ENCODE results near the gene RAB43. TPM values are rescaled to one million over a fixed set of nuclear protein-coding genes. Genes with fewer than 3 reads are reported as not detected.

RAB43 gene
- 8.1 and 12.8 TPM in 2 replicates for total RNA-seq

DNA sequence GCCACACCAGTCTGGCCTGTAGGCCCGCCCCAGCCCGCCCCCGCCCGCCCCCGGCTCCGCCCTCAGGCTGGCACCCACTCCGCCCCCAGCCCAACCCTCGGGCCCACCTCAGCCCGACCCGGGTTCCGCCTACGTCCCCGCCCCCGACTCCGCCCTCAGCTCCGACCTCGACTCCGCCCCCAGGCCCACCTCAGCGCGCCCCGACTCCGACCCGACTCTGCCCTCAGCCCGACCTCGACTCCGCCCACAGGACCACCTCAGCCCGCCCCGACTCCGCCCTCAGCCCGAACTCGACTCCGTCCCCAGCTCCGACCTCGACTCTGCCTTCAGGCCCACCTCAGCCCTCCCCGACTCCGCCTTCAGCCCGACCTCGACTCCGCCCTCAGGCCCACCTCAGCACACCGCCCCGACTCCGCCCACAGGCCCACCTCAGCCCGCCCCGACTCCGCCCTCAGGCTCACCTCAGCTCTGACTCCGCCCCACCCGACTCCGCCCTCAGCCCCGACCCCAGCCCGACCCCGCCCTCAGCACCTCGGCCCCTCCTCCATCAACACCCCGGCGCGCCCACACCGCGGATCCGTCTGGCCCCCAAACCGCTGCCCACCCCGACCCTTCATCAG is at the start of gene RAB43:
TSS of gene RAB43 (minus strand) at position 13 of the 620 bp plus-strand sequence. CDS start 315 bp downstream, outside the sequence.

DNA sequence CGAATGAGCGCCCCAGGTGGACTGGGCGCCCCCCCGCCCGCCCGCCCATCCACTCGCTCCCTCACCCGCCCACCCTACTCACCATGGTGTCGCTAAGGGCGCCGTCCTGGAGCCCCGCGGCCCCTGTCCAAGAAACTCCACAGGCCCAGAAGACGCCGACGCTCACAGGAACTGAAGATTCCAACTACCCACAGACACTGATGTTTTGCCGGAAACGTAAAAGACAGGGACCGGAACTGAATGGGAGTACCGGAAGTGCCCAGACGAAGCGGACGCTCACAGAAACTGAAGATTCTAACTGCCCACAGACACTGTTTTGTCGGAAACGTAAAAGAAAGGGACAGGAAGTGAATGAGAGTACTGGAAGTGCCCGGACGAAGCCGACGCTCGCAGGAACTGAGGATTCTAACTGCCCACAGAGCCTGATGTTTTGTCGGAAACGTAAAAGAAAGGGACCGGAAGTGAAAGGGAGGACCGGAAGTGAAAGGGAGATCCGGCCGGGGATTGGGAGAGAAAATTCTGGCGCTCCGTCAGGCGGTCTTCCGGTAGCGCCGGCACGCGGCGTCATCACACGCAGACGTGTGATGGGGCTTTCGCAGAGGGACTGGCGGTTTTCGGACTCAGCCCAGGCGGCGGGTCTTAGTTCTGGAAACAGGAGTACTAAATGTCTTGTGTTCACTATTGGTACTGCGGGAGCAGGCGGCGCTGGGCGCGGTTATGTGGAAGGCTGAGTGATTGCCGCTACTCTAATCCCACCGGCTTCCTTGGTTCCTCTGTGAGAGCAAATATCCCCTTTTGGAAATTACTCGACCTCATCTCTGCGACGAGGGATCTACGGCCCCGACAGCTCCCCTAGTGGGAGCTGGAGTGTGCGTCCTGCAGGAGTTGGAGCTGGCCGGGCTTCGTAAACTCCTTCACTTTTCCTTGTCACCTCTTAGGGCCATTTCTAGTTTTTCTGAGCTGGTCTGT is 39.6 kb upstream of the RAB43 start, which contains the start of gene ISY1:
TSS of gene ISY1 (minus strand) at position 173 of the 969 bp plus-strand sequence. CDS start at position 85, 88 bp downstream.

DNA sequence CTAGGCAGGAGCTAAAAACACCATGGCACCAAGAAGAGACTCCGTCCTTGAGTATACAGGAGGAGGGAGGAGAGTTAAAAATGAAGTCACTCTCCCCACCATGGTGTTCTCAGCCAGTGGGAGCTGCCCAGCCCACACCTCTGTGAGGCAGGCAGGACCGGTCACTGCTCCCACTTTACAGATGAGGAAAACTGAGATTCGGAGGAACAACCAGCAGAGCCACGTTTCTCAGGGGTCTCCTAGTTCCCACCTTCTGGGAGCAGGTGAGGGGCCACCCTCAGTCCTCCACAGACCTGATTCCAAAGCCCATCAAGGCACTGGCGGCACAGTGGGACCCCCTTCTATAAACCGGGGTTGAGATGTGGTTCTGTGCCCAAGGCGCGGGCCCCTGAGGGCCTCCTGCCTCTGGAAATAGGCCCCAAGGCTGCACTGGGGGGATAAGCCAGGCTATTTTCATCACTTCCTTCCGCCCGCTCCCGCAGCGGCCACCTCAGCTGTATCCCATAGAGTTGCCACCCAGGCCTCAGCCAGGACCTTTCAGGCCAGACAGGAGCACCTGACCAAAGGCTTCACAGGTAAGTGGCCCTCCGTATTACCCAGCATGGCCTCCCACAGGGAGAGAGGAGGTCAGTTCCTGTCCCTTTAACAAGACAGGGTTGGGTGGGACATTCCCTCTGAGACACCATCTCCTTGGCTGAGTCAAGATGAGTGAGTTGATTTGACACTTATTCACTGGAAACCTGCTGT is 61.2 kb downstream of the RAB43 start, which contains the start of gene GP9:
TSS of gene GP9 (plus strand) at position 504 of the 747 bp plus-strand sequence. CDS start 961 bp downstream, outside the sequence.

Other genes with a start within 250 kb of the RAB43 start
- gene ACAD9, start 242.2 kb downstream of the RAB43 start, total RNA-seq: 30.7 and 36.7 TPM in 2 replicates
- under 0.01 TPM in 1 of 2 replicates, not detected in the other for gene CFAP92, start 127.7 kb downstream of the RAB43 start, total RNA-seq
- under 0.01 TPM in 1 of 2 replicates, not detected in the other for gene EFCC1, start 120.5 kb downstream of the RAB43 start, total RNA-seq
- not detected in 2 replicates for gene GP9, start 61.0 kb downstream of the RAB43 start, total RNA-seq
- gene ISY1, start 39.3 kb upstream of the RAB43 start, total RNA-seq: 38.0 and 40.4 TPM in 2 replicates
- 253 and 321 TPM in 2 replicates for gene CNBP, start 62.1 kb upstream of the RAB43 start, total RNA-seq
- gene COPG1, start 127.8 kb upstream of the RAB43 start, total RNA-seq: 338 and 376 TPM in 2 replicates
- gene HMCES, start 157.1 kb upstream of the RAB43 start, total RNA-seq: 11.8 and 15.1 TPM in 2 replicates

Measured in bronchial smooth muscle cell (primary cell).